Measurements from ENCODE around the gene SEMA3A.

Gene SEMA3A

GRCh38 chr7:84044834-84045233 is 149.8 kb downstream of the SEMA3A start:
- in situ Hi-C loops (cut with MboI; ENCODE audit: low pct_unique_long_range_greater_than_20kb, low sequenced_read_pairs, unreplicated experiment) = no loop called here
- no peak for DNase-seq (ENCODE audit: low spot score)
- TF ChIP-seq, protein P1, sequence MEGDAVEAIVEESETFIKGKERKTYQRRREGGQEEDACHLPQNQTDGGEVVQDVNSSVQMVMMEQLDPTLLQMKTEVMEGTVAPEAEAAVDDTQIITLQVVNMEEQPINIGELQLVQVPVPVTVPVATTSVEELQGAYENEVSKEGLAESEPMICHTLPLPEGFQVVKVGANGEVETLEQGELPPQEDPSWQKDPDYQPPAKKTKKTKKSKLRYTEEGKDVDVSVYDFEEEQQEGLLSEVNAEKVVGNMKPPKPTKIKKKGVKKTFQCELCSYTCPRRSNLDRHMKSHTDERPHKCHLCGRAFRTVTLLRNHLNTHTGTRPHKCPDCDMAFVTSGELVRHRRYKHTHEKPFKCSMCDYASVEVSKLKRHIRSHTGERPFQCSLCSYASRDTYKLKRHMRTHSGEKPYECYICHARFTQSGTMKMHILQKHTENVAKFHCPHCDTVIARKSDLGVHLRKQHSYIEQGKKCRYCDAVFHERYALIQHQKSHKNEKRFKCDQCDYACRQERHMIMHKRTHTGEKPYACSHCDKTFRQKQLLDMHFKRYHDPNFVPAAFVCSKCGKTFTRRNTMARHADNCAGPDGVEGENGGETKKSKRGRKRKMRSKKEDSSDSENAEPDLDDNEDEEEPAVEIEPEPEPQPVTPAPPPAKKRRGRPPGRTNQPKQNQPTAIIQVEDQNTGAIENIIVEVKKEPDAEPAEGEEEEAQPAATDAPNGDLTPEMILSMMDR (IDR thresholded peaks at IDR 0.05; ENCODE audit: extremely low read depth, insufficient read depth, missing control alignments) = no peak

DNA sequence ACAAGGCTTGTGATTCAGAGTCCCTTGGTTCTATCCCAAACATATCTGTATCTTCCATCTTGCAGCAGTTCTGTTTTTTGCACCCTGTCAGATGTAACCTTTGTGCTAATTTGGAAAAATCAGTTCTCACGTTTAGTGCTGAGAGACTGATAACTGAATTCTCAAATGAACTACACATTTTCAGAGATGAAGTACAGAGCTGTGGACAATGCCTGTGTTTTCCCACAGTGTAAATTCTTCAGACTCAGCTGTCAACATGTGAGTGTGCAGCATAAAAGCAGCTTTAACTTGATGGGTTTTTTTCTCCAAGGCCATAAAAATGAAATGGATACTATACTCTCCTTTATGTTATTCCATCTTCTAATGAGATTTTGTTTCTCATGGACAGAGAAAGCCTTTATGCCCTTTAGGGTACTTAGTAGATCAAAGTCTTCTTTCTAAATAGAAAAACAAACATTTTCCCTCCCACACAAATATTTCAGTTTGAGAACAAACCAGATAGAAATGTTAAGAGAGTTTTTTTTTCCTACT is 150.9 kb downstream of the SEMA3A start:
- TF ChIP-seq, protein P1 (IDR thresholded peaks at IDR 0.05; ENCODE audit: extremely low read depth, insufficient read depth, missing control alignments) = no peak
- in situ Hi-C loops (cut with MboI; ENCODE audit: low pct_unique_long_range_greater_than_20kb, low sequenced_read_pairs, unreplicated experiment) = no loop called here
- DNase-seq (ENCODE audit: low spot score) = no peak

DNA sequence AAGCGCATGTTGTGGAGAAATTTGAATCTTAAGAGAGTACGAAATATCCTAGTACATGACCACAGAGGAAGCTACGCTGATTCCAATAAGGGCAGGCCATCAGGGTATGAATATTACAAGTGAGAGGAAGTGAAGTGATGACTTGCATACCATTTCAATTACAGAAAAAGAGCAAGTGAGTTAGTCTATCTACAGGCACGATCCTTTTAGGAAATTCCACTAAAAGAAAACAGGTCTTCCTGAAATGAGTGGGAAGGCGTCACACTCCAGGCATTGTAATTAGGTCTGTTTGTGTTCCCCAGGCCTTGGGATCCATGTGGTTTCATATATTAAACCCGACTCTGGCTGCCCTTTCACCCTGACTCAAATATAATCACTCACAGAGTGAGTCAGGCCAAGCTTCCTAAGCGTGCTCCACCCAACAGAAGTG is 152.5 kb downstream of the SEMA3A start:
- DNase-seq (ENCODE audit: low spot score) = no peak
- in situ Hi-C loops (cut with MboI; ENCODE audit: low pct_unique_long_range_greater_than_20kb, low sequenced_read_pairs, unreplicated experiment) = no loop called here

DNA sequence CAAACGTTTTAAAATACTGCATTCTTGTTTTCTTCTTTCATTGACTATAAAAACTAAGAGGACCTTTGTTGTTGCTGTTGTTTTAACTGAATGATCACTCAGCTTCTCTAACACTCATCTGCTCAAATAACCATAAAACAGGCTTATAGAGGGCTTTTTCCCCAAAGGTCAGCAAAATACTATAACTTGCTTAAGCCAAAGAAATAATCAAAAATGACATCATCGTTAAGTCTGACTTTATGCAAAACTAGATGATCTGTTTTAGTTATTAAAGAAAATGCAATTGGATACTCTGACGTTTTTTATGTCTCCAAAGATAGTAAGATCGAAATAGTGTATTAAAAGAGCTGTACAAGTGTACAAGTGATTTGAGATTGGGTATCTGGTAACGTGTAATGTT is 152.9 kb downstream of the SEMA3A start:
- DNase-seq (ENCODE audit: low spot score) = no peak
- in situ Hi-C loops (cut with MboI; ENCODE audit: low pct_unique_long_range_greater_than_20kb, low sequenced_read_pairs, unreplicated experiment) = no loop called here

More for the DNA sequence above, 152.5 kb downstream of the SEMA3A start:
- TF ChIP-seq, protein P1 (IDR thresholded peaks at IDR 0.05; ENCODE audit: extremely low read depth, insufficient read depth, missing control alignments) = no peak

GRCh38 chr7:84040355-84040754 is 154.2 kb downstream of the SEMA3A start:
- in situ Hi-C loops (cut with MboI; ENCODE audit: low pct_unique_long_range_greater_than_20kb, low sequenced_read_pairs, unreplicated experiment) = no loop called here
- TF ChIP-seq, protein P1 (IDR thresholded peaks at IDR 0.05; ENCODE audit: extremely low read depth, insufficient read depth, missing control alignments) = no peak
- DNase-seq (ENCODE audit: low spot score) = no peak

More for the DNA sequence above, 152.9 kb downstream of the SEMA3A start:
- TF ChIP-seq, protein P1 (IDR thresholded peaks at IDR 0.05; ENCODE audit: extremely low read depth, insufficient read depth, missing control alignments) = no peak

DNA sequence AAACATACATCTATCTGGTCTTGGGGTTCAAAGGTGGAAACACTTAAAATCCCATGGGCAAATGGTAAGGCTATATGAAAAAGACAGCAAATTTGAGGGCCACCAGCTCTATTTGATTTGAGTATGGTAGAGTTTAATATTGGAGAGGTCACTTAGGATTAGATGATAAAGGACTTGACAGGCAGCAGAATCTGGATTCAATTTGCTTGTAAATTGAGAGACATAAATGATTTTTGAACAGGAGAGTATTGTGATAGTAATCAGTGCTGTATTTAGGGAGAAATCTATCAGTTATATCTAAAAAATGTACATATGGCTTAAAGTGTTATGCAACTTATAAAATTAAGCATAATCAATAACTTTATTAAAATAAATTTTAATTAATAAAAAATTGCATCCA is 155.2 kb downstream of the SEMA3A start:
- TF ChIP-seq, protein P1 (IDR thresholded peaks at IDR 0.05; ENCODE audit: extremely low read depth, insufficient read depth, missing control alignments) = no peak
- in situ Hi-C loops (cut with MboI; ENCODE audit: low pct_unique_long_range_greater_than_20kb, low sequenced_read_pairs, unreplicated experiment) = no loop called here
- DNase-seq (ENCODE audit: low spot score) = no peak
